Left lobe of liver (tissue), 2 donors: ENCODE data around the gene CLCF1. TPM values are rescaled to one million over a fixed set of nuclear protein-coding genes. Genes with fewer than 3 reads are reported as not detected.
"Not testable (repeated sequence)": the region's sequence is repeated elsewhere in the genome, so short reads cannot be mapped to it uniquely, and the experiment has no call there.

Source experiments
- ATAC-seq: fragments of 200-7000 bp; cut with Tn5 transposase; one replicate; pipeline ENCODE4 v1.9.1; 2020; ENCODE audit warnings: mild to moderate bottlenecking, moderate library complexity
- DNase-seq: peaks from one replicate; pipeline ENCODE4 v3.0.0-alpha.2; 2020; ENCODE audit warnings: low spot score
- total RNA-seq: library from RNA; stranded (reverse); gene quantifications from one replicate; pipeline ENCODE4 v1.2.1, GENCODE V29; 2021
- donor health status: DM: no; HTN: no; CAD: no; lungs with moderate emphysema.
- donor health status: DM: no; HTN: yes; CAD: no.

CLCF1 gene
- total RNA-seq, 1 donor from 2014 or later: 0.43 TPM

GRCh38 chr11:67409261-67409666, 35.9 kb upstream of the CLCF1 start:
- DNase-seq (no peak), ATAC-seq (no peak)

GRCh38 chr11:67408437-67409200, 35.2 kb upstream of the CLCF1 start:
- ATAC-seq (no peak), DNase-seq (no peak)

GRCh38 chr11:67407688-67408163, 34.3 kb upstream of the CLCF1 start:
- DNase-seq (no peak), ATAC-seq (no peak)

GRCh38 chr11:67406969-67407687, 33.7 kb upstream of the CLCF1 start:
- DNase-seq (no peak), ATAC-seq (peak; percentile 43)

GRCh38 chr11:67406420-67406968, 33.1 kb upstream of the CLCF1 start:
- DNase-seq: no peak

GRCh38 chr11:67405688-67406339, 32.4 kb upstream of the CLCF1 start:
- ATAC-seq: no peak
- DNase-seq: no peak

More at GRCh38 chr11:67406420-67406968, 33.1 kb upstream of the CLCF1 start:
- no peak for ATAC-seq

- no peak for DNase-seq
Measured at GRCh38 chr11:67405196-67405567, 31.8 kb upstream of the CLCF1 start.

GRCh38 chr11:67404515-67405195, 31.3 kb upstream of the CLCF1 start:
- no peak for DNase-seq
- ATAC-seq: no peak

More at GRCh38 chr11:67405196-67405567, 31.8 kb upstream of the CLCF1 start:
- ATAC-seq: no peak

- ATAC-seq, DNase-seq: not testable (repeated sequence)
Measured at GRCh38 chr11:67403085-67403484, 29.7 kb upstream of the CLCF1 start.

- ATAC-seq, DNase-seq: not testable (repeated sequence)
Measured at GRCh38 chr11:67402192-67402839, 28.9 kb upstream of the CLCF1 start.

GRCh38 chr11:67401495-67402191, 28.2 kb upstream of the CLCF1 start, which contains the start of gene PPP1CA:
Gene PPP1CA (minus strand): TSS chr11:67401858. CDS start chr11:67401782, 76 bp downstream.
- peak; percentile 92 for DNase-seq
- peak; percentile 90 for ATAC-seq

- no peak for DNase-seq
- no peak for ATAC-seq
Measured at GRCh38 chr11:67400942-67401494, 27.6 kb upstream of the CLCF1 start.

GRCh38 chr11:67400251-67400941, 27.0 kb upstream of the CLCF1 start:
- ATAC-seq (peak; percentile 1), DNase-seq (no peak)

- no peak for ATAC-seq
- DNase-seq: no peak
Measured at GRCh38 chr11:67398661-67399563, 25.5 kb upstream of the CLCF1 start.

- no peak for ATAC-seq
- DNase-seq: no peak
Measured at GRCh38 chr11:67397986-67398660, 24.7 kb upstream of the CLCF1 start.

GRCh38 chr11:67397536-67397935, 24.1 kb upstream of the CLCF1 start:
- ATAC-seq (no peak), DNase-seq (no peak)
